ENCODE measurements around the gene SLC12A6. TPM values are rescaled to one million over a fixed set of nuclear protein-coding genes. Genes with fewer than 3 reads are reported as not detected.
A peak's percentile ranks its signal among the peaks of the same experiment; 100 is the strongest.

SLC12A6 gene
- polyA plus RNA-seq, 1 experiment, result 21.1 TPM

DNA sequence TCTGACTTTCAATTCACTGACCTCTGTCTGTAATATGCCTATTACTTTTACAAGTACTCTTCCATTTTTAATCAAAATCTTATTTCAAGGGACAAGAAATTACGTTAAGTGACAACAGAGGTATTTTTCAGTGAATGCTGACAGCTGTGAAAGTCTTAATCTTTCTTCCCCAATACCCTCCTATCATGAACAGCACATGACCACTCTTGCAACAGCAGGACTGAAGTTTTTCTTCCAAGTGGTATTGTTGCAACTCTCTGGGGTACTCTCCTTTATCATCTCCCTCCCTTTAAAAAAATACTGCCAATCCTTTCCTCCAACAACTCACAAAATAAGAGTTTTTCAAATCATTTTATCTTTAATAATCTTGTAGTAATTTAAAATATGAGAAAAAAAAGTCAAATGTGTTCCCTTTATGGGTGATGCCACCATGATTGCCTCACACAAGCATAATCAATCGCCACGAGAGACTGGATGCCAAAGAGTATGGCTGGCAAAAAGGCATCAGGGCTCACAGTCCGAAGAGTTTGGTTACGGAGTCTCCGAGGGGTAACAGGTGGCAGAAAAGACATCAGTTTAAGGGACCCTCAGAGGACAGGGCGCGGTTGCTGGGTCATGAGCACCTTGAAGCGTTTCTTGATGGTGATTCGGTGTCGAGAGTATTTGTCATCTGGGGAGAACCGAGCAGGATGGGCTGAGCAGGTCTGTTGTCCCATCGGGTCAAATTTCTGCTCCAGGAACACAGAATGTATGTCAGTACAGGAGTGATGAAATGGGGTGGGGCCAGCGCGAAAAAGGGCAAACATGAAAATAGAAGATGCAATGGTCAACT lies 4.0 kb upstream of the SLC12A6 start:
- TF ChIP-seq, protein P1, sequence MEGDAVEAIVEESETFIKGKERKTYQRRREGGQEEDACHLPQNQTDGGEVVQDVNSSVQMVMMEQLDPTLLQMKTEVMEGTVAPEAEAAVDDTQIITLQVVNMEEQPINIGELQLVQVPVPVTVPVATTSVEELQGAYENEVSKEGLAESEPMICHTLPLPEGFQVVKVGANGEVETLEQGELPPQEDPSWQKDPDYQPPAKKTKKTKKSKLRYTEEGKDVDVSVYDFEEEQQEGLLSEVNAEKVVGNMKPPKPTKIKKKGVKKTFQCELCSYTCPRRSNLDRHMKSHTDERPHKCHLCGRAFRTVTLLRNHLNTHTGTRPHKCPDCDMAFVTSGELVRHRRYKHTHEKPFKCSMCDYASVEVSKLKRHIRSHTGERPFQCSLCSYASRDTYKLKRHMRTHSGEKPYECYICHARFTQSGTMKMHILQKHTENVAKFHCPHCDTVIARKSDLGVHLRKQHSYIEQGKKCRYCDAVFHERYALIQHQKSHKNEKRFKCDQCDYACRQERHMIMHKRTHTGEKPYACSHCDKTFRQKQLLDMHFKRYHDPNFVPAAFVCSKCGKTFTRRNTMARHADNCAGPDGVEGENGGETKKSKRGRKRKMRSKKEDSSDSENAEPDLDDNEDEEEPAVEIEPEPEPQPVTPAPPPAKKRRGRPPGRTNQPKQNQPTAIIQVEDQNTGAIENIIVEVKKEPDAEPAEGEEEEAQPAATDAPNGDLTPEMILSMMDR (IDR thresholded peaks at IDR 0.05; ENCODE audit: insufficient read depth, low read depth, low read length), result no peak
- no peaks in the 10 kb centered on the region; the same call in 1 of the 2 replicates for H3K27me3 ChIP-seq (ENCODE audit: control insufficient read depth, insufficient read depth, low read length)
- ChIA-PET CTCF (interaction anchor here (1.1 to 3.1 kb wide), 3 partner anchors 16 to 22 kb away, joined by 3 to 15 read pairs (median 3); no protein-coding TSS in a partner anchor), POLR2A (no interaction called here)
- H3K4me3 ChIP-seq (ENCODE audit: low read depth, low read length), result peak overlapping the region; percentile 76
- no peak for DNase-seq (ENCODE audit: low read depth)
- H3K36me3 ChIP-seq (ENCODE audit: control insufficient read depth, insufficient read depth, low read length), result peaks cover 3% of the 10 kb centered on the region

DNA sequence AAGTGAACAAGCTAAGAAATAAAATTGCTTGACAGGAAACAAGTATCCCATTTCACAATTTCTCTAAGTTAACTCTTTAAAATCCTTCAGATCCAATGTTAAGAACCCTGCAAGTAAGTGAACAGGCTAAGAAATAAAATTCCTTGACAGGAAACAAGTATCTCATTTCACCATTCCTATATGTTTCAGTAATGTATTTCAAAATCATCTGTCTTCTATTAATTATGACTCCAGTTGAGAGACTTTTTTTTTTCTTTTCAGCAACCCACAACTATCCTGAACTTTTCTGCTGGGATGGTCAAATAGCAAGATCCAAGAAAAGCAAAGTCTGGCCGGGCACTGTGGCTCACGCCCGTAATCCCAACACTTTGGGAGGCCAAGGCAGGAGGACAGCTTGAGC lies 2.4 kb upstream of the SLC12A6 start:
- TF ChIP-seq, protein P1 (IDR thresholded peaks at IDR 0.05; ENCODE audit: insufficient read depth, low read depth, low read length), result no peak
- ChIA-PET POLR2A (interaction anchor here (0.6 kb wide), 1 partner anchor 219 kb away, joined by 3 read pairs; no protein-coding TSS in a partner anchor), CTCF (interaction anchor here (0.5 to 1.5 kb wide), 4 partner anchors 10 to 648 kb away, joined by 3 to 8 read pairs (median 4); partner anchors contain the start of genes LPCAT4 and ZNF770)
- no peak for DNase-seq (ENCODE audit: low read depth)
- H3K27me3 ChIP-seq (ENCODE audit: control insufficient read depth, insufficient read depth, low read length), result no peaks in the 10 kb centered on the region
- peaks cover 3% of the 10 kb centered on the region for H3K36me3 ChIP-seq (ENCODE audit: control insufficient read depth, insufficient read depth, low read length)
- no peak overlapping the region for H3K4me3 ChIP-seq (ENCODE audit: low read depth, low read length)

GRCh38 chr15:34338347-34338746 lies 766 bp upstream of the SLC12A6 start:
- POLR2A ChIA-PET, result no interaction called here

DNA sequence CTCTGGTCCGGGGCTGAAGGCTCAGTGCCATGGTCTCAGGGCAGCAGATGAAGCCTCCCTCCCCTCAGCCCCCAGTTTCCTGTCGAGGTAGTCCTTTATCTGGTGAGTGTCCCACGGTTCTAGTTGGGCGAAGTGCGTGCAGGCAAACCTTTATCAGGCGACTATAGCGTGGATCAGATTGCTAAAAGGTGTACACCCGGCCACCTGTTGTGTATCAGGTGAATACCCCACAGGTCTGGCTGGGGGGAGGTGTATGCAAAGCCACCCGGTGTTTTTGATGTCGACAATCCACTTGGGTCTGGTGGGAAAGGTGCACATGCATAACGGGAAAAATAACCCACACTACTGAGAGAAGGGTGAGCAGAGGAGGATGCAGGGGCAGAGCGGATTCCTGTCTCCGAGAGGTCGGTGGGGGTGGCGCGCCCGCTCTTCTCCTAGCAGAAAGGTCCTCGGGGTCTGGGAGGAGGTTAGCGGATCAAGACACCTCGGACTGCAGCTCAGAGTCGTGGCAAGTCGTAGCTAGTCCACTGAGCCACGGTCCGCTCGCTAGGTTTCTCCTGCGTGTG lies 507 bp downstream of the SLC12A6 start:
- CTCF ChIA-PET, result interaction anchor here (1.1 to 1.7 kb wide), 2 partner anchors 30 to 95 kb away, joined by 3 read pairs; partner anchors contain the start of gene LPCAT4
- TF ChIP-seq, protein P1 (IDR thresholded peaks at IDR 0.05; ENCODE audit: insufficient read depth, low read depth, low read length), result no peak

More at GRCh38 chr15:34338347-34338746, 766 bp upstream of the SLC12A6 start:
- TF ChIP-seq, protein P1 (IDR thresholded peaks at IDR 0.05; ENCODE audit: insufficient read depth, low read depth, low read length), result no peak
- H3K36me3 ChIP-seq (ENCODE audit: control insufficient read depth, insufficient read depth, low read length), result peaks cover 3% of the 10 kb centered on the region
- CTCF ChIA-PET, result interaction anchor here (0.5 to 1.7 kb wide), 4 partner anchors 29 to 101 kb away, joined by 3 to 8 read pairs (median 3); partner anchors contain the start of gene LPCAT4
- DNase-seq (ENCODE audit: low read depth), result no peak
- peak overlapping the region; percentile 11 for H3K4me3 ChIP-seq (ENCODE audit: low read depth, low read length)
- H3K27me3 ChIP-seq (ENCODE audit: control insufficient read depth, insufficient read depth, low read length), result no peaks in the 10 kb centered on the region

More for the DNA sequence above, 507 bp downstream of the SLC12A6 start:
- H3K27me3 ChIP-seq (ENCODE audit: control insufficient read depth, insufficient read depth, low read length), result no peaks in the 10 kb centered on the region
- H3K36me3 ChIP-seq (ENCODE audit: control insufficient read depth, insufficient read depth, low read length), result peaks cover 3% of the 10 kb centered on the region
- no peak for DNase-seq (ENCODE audit: low read depth)
- peak overlapping the region; percentile 100 for H3K4me3 ChIP-seq (ENCODE audit: low read depth, low read length)
- POLR2A ChIA-PET, result no interaction called here
